Activated CD8-positive, alpha-beta memory T cell treated with anti-CD3 and anti-CD28 coated beads for 1 hour (primary cell): ENCODE measurements around the gene ARHGAP26.

Experiments used
- DNase-seq, 2 donors: peaks; one replicate each; pipeline ENCODE4 v3.0.0-alpha.2; 2020; ENCODE audit warnings: low read depth in 1 of 2; ENCODE audit errors: extremely low read depth in 1 of 2

Gene ARHGAP26

GRCh38 chr5:142828797-142829535 is 58.8 kb downstream of the ARHGAP26 start:
- DNase-seq, result no peak

GRCh38 chr5:142829801-142830220 is 59.6 kb downstream of the ARHGAP26 start:
- no peak for DNase-seq

- no peak for DNase-seq
Observed at GRCh38 chr5:142830241-142831008, 60.2 kb downstream of the ARHGAP26 start.

- no peak for DNase-seq
Observed at GRCh38 chr5:142831009-142831383, 60.8 kb downstream of the ARHGAP26 start.

GRCh38 chr5:142832263-142832662 is 62.1 kb downstream of the ARHGAP26 start:
- no peak for DNase-seq

GRCh38 chr5:142833517-142834449 is 63.6 kb downstream of the ARHGAP26 start:
- DNase-seq, result no peak

GRCh38 chr5:142834504-142834903 is 64.3 kb downstream of the ARHGAP26 start:
- DNase-seq, result no peak

- no peak for DNase-seq
Observed at GRCh38 chr5:142835540-142835939, 65.4 kb downstream of the ARHGAP26 start.

- DNase-seq, result no peak
Observed at GRCh38 chr5:142836048-142836447, 65.9 kb downstream of the ARHGAP26 start.

GRCh38 chr5:142837081-142837725 is 67.0 kb downstream of the ARHGAP26 start:
- no peak for DNase-seq

GRCh38 chr5:142838845-142839244 is 68.7 kb downstream of the ARHGAP26 start:
- DNase-seq, result no peak

- DNase-seq, result no peak
Observed at GRCh38 chr5:142839711-142840346, 69.7 kb downstream of the ARHGAP26 start.

- DNase-seq, result no peak
Observed at GRCh38 chr5:142840575-142840974, 70.4 kb downstream of the ARHGAP26 start.

GRCh38 chr5:142841511-142842265 is 71.5 kb downstream of the ARHGAP26 start:
- no peak for DNase-seq

GRCh38 chr5:142842994-142843905 is 73.1 kb downstream of the ARHGAP26 start:
- DNase-seq, result no peak

- no peak for DNase-seq
Observed at GRCh38 chr5:142844866-142845265, 74.7 kb downstream of the ARHGAP26 start.

- DNase-seq, result no peak
Observed at GRCh38 chr5:142845402-142845921, 75.3 kb downstream of the ARHGAP26 start.

GRCh38 chr5:142845954-142846398 is 75.8 kb downstream of the ARHGAP26 start:
- DNase-seq, result no peak
